Type B pancreatic cell (in vitro differentiated cells): ENCODE results near the gene LITAF. TPM values are rescaled to one million over a fixed set of nuclear protein-coding genes. Genes with fewer than 3 reads are reported as not detected.

Source experiments
- DNase-seq: peaks from one replicate; pipeline ENCODE4 v3.0.0; 2021; ENCODE audit warnings: mixed read lengths; ENCODE audit not compliant: unreplicated experiment; ENCODE audit errors: extremely low spot score
- H3K27ac Mint-ChIP-seq: 2 replicates; pipeline ENCODE4 v1.8.0; 2021; ENCODE audit warnings: mild to moderate bottlenecking, mixed read lengths
- H3K27me3 Mint-ChIP-seq: 2 replicates; pipeline ENCODE4 v1.8.0; 2021; ENCODE audit warnings: mixed read lengths
- H3K36me3 Mint-ChIP-seq: 2 replicates; pipeline ENCODE4 v1.8.0; 2021; ENCODE audit warnings: mixed read lengths
- H3K4me1 Mint-ChIP-seq: one replicate; pipeline ENCODE4 v1.8.0; 2021; ENCODE audit warnings: mixed read lengths; ENCODE audit not compliant: unreplicated experiment
- H3K4me3 Mint-ChIP-seq: 2 replicates; pipeline ENCODE4 v1.8.0; 2021; ENCODE audit warnings: mild to moderate bottlenecking, mixed read lengths
- H3K9me3 Mint-ChIP-seq: 2 replicates; pipeline ENCODE4 v1.8.0; 2021; ENCODE audit warnings: mixed read lengths
- CTCF ChIP-seq: fragments of 200-600 bp; sonication (generic); conservative IDR thresholded peaks from 2 replicates; pipeline ENCODE4 v1.5.0; 2021; ENCODE audit warnings: antibody characterized with exemption, mild to moderate bottlenecking
- total RNA-seq: library from RNA; stranded (reverse); gene quantifications from 2 replicates; pipeline ENCODE4 v1.2.1, GENCODE V29; 2021; ENCODE audit warnings: low replicate concordance

LITAF gene
- total RNA-seq, 1 donor from 2014 or later: 49.8 TPM

DNA sequence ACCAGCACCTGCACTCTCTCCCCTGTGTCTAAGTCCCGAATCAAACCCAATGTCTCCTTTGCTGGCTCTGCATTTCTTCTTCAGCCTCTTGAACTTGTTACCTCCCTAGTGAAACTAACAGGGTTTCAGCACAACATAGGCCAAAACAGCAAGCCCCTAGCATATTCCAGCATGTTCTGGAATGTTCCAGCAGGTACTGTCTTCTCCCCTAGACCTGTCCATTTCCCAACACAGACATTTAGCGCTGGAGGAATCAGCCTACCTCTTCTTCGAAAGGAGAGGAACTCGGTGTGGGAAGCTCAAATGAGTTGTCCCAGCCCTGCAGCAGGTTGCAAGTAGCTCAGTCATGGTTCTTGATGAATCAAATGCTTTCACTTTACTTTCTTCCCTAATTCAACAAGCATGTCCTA lies 47.1 kb downstream of the LITAF start:
- no peak for TF ChIP-seq CTCF
- no peak overlapping the region for H3K4me3 Mint-ChIP-seq
- no peaks in the 10 kb centered on the region for H3K27me3 Mint-ChIP-seq
- H3K36me3 Mint-ChIP-seq: no peaks in the 10 kb centered on the region
- H3K27ac Mint-ChIP-seq: no peak overlapping the region
- no peak for DNase-seq
- no peaks in the 10 kb centered on the region for H3K9me3 Mint-ChIP-seq
- peaks cover 8% of the 10 kb centered on the region for H3K4me1 Mint-ChIP-seq

- Mint-ChIP-seq H3K4me1 (peaks cover 5% of the 10 kb centered on the region), H3K4me3 (no peak overlapping the region), H3K36me3 (no peaks in the 10 kb centered on the region), H3K9me3 (no peaks in the 10 kb centered on the region), H3K27ac (peak overlapping the region; percentile 67), H3K27me3 (no peaks in the 10 kb centered on the region)
- TF ChIP-seq CTCF: no peak
- no peak for DNase-seq
Observed at GRCh38 chr16:11538880-11539279, 47.8 kb downstream of the LITAF start.

- Mint-ChIP-seq H3K4me1 (no peaks in the 10 kb centered on the region), H3K9me3 (no peaks in the 10 kb centered on the region), H3K27me3 (no peaks in the 10 kb centered on the region), H3K27ac (peak overlapping the region; percentile 89), H3K4me3 (no peak overlapping the region), H3K36me3 (no peaks in the 10 kb centered on the region)
- TF ChIP-seq CTCF: no peak
- no peak for DNase-seq
Observed at GRCh38 chr16:11536104-11536866, 50.4 kb downstream of the LITAF start.

- Mint-ChIP-seq H3K27me3 (no peaks in the 10 kb centered on the region), H3K9me3 (no peaks in the 10 kb centered on the region), H3K4me1 (no peaks in the 10 kb centered on the region), H3K36me3 (no peaks in the 10 kb centered on the region), H3K27ac (peak overlapping the region; percentile 89), H3K4me3 (peak overlapping the region; percentile 46)
- no peak for TF ChIP-seq CTCF
- no peak for DNase-seq
Observed at GRCh38 chr16:11535494-11535893, 51.2 kb downstream of the LITAF start.

GRCh38 chr16:11534262-11534661 lies 52.5 kb downstream of the LITAF start:
- peak overlapping the region; percentile 89 for H3K27ac Mint-ChIP-seq
- no peaks in the 10 kb centered on the region for H3K4me1 Mint-ChIP-seq
- no peak overlapping the region for H3K4me3 Mint-ChIP-seq
- no peaks in the 10 kb centered on the region for H3K9me3 Mint-ChIP-seq
- no peaks in the 10 kb centered on the region for H3K27me3 Mint-ChIP-seq
- TF ChIP-seq CTCF: no peak
- H3K36me3 Mint-ChIP-seq: no peaks in the 10 kb centered on the region
- no peak for DNase-seq
